Subcutaneous abdominal adipose tissue (tissue), 5 donors: ENCODE data around the gene SLC30A1.
A peak's percentile ranks its signal among the peaks of the same experiment; 100 is the strongest.

Experiments used
- H3K27ac ChIP-seq: one replicate; pipeline ENCODE4 v1.7.0; 2013; ENCODE audit warnings: low read depth, mild to moderate bottlenecking, inconsistent platforms, low read length, moderate library complexity
- H3K27me3 ChIP-seq, 5 donors: one replicate each; pipeline ENCODE4 v1.7.0; 2013; ENCODE audit warnings: low read length in 5 of 5, inconsistent platforms in 1 of 5; ENCODE audit not compliant: control insufficient read depth in 5 of 5, insufficient read depth in 4 of 5
- H3K36me3 ChIP-seq, 5 donors: one replicate each; pipeline ENCODE4 v1.7.0; 2013; ENCODE audit warnings: low read length in 5 of 5; ENCODE audit not compliant: control insufficient read depth in 5 of 5, insufficient read depth in 5 of 5
- H3K4me1 ChIP-seq, 5 donors: one replicate each; pipeline ENCODE4 v1.7.0; 2013; ENCODE audit warnings: low read length in 5 of 5, mild to moderate bottlenecking in 3 of 5, moderate library complexity in 1 of 5; ENCODE audit not compliant: control insufficient read depth in 5 of 5, insufficient read depth in 5 of 5
- H3K4me3 ChIP-seq, 5 donors: one replicate each; pipeline ENCODE4 v1.7.0; 2013; ENCODE audit warnings: low read length in 5 of 5, low read depth in 1 of 5
- H3K9ac ChIP-seq, 5 donors: one replicate each; pipeline ENCODE4 v1.7.0; 2013; ENCODE audit warnings: low read length in 5 of 5, mild to moderate bottlenecking in 4 of 5, moderate library complexity in 3 of 5
- H3K9me3 ChIP-seq, 5 donors: one replicate each; pipeline ENCODE4 v1.7.0; 2013; ENCODE audit warnings: low read length in 5 of 5; ENCODE audit not compliant: control insufficient read depth in 5 of 5
- donor health status: healthy.
- donor health status: healthy.
- donor health status: healthy.
- donor health status: healthy.
- donor health status: healthy.

Gene SLC30A1

GRCh38 chr1:211601159-211601558, 22.2 kb upstream of the SLC30A1 start:
- Histone ChIP-seq H3K9ac (no peak overlapping the region), H3K27ac (no peak overlapping the region), H3K9me3 (no peaks in the 10 kb centered on the region), H3K4me1 (peaks cover 0 to 18% (median 10%) of the 10 kb centered on the region in 5 donors), H3K27me3 (no peaks in the 10 kb centered on the region), H3K36me3 (no peaks in the 10 kb centered on the region), H3K4me3 (no peak overlapping the region)

GRCh38 chr1:211599250-211599649, 20.3 kb upstream of the SLC30A1 start:
- H3K9ac ChIP-seq = no peak overlapping the region
- H3K9me3 ChIP-seq = no peaks in the 10 kb centered on the region

GRCh38 chr1:211598514-211598913, 19.6 kb upstream of the SLC30A1 start:
- no peak overlapping the region for H3K9ac ChIP-seq
- H3K9me3 ChIP-seq = no peaks in the 10 kb centered on the region
- no peaks in the 10 kb centered on the region for H3K27me3 ChIP-seq
- no peak overlapping the region for H3K27ac ChIP-seq
- H3K4me1 ChIP-seq = peaks cover 0 to 13% (median 6%) of the 10 kb centered on the region in 5 donors
- H3K4me3 ChIP-seq = no peak overlapping the region
- H3K36me3 ChIP-seq = no peaks in the 10 kb centered on the region

More at GRCh38 chr1:211599250-211599649, 20.3 kb upstream of the SLC30A1 start:
- Histone ChIP-seq H3K27me3 (no peaks in the 10 kb centered on the region), H3K36me3 (no peaks in the 10 kb centered on the region), H3K4me3 (no peak overlapping the region), H3K4me1 (peaks cover 0 to 13% (median 10%) of the 10 kb centered on the region in 5 donors), H3K27ac (no peak overlapping the region)

GRCh38 chr1:211596418-211597181, 17.6 kb upstream of the SLC30A1 start:
- Histone ChIP-seq H3K4me3 (no peak overlapping the region), H3K9me3 (no peaks in the 10 kb centered on the region), H3K4me1 (no peaks in the 10 kb centered on the region), H3K9ac (no peak overlapping the region), H3K27me3 (no peaks in the 10 kb centered on the region), H3K27ac (no peak overlapping the region), H3K36me3 (no peaks in the 10 kb centered on the region)

- H3K27ac ChIP-seq = no peak overlapping the region
- no peaks in the 10 kb centered on the region for H3K9me3 ChIP-seq
- no peak overlapping the region for H3K4me3 ChIP-seq
- no peak overlapping the region for H3K9ac ChIP-seq
- H3K36me3 ChIP-seq = no peaks in the 10 kb centered on the region
- no peaks in the 10 kb centered on the region for H3K27me3 ChIP-seq
- H3K4me1 ChIP-seq = peaks cover 0 to 5% (median 3%) of the 10 kb centered on the region in 5 donors
Measured at GRCh38 chr1:211595419-211595818, 16.5 kb upstream of the SLC30A1 start.

- Histone ChIP-seq H3K27me3 (no peaks in the 10 kb centered on the region), H3K9ac (no peak overlapping the region), H3K9me3 (no peaks in the 10 kb centered on the region), H3K4me1 (peaks cover 2 to 16% (median 12%) of the 10 kb centered on the region in 5 donors), H3K36me3 (no peaks in the 10 kb centered on the region), H3K4me3 (no peak overlapping the region), H3K27ac (no peak overlapping the region)
Measured at GRCh38 chr1:211591980-211592493, 13.1 kb upstream of the SLC30A1 start.

- Histone ChIP-seq H3K27me3 (no peaks in the 10 kb centered on the region), H3K36me3 (no peaks in the 10 kb centered on the region), H3K4me3 (no peak overlapping the region), H3K9me3 (no peaks in the 10 kb centered on the region), H3K27ac (peak overlapping the region; percentile 40), H3K9ac (no peak overlapping the region), H3K4me1 (peaks cover 2 to 16% (median 12%) of the 10 kb centered on the region in 5 donors)
Measured at GRCh38 chr1:211589782-211590721, 11.1 kb upstream of the SLC30A1 start.

GRCh38 chr1:211588711-211589110, 9.8 kb upstream of the SLC30A1 start:
- Histone ChIP-seq H3K27ac (no peak overlapping the region), H3K9me3 (no peaks in the 10 kb centered on the region)

GRCh38 chr1:211587123-211587522, 8.2 kb upstream of the SLC30A1 start:
- Histone ChIP-seq H3K9me3 (no peaks in the 10 kb centered on the region), H3K27me3 (no peaks in the 10 kb centered on the region), H3K9ac (no peak overlapping the region), H3K4me3 (no peak overlapping the region), H3K27ac (no peak overlapping the region), H3K4me1 (peaks cover 2 to 34% (median 25%) of the 10 kb centered on the region in 5 donors), H3K36me3 (no peaks in the 10 kb centered on the region)

More at GRCh38 chr1:211588711-211589110, 9.8 kb upstream of the SLC30A1 start:
- Histone ChIP-seq H3K9ac (no peak overlapping the region), H3K36me3 (no peaks in the 10 kb centered on the region), H3K4me3 (no peak overlapping the region), H3K4me1 (peaks cover 2 to 18% (median 12%) of the 10 kb centered on the region in 5 donors), H3K27me3 (no peaks in the 10 kb centered on the region)

- H3K4me1 ChIP-seq = peaks cover 2 to 39% (median 29%) of the 10 kb centered on the region in 5 donors
- H3K4me3 ChIP-seq = no peak overlapping the region
- no peaks in the 10 kb centered on the region for H3K36me3 ChIP-seq
- H3K27ac ChIP-seq = no peak overlapping the region
- H3K27me3 ChIP-seq = no peaks in the 10 kb centered on the region
- H3K9me3 ChIP-seq = no peaks in the 10 kb centered on the region
- H3K9ac ChIP-seq = no peak overlapping the region
Measured at GRCh38 chr1:211586538-211586937, 7.6 kb upstream of the SLC30A1 start.
